GM12878 (cell line): ENCODE results near the gene EEIG2. TPM values are rescaled to one million over a fixed set of nuclear protein-coding genes. Genes with fewer than 3 reads are reported as not detected.

Source experiments
- CBFB ChIP-seq: IDR thresholded peaks from 2 replicates; pipeline ENCODE4 v1.6.1; 2016; ENCODE audit warnings: antibody characterized with exemption, low read depth
- CEBPB ChIP-seq, 2 experiments: fragments of 150-350 bp in 1 of 2; IDR thresholded peaks; 2 replicates each; pipeline ENCODE4 v1.6.1; 2012 to 2014; ENCODE audit warnings: low read depth in 2 of 2, low read length in 2 of 2, borderline replicate concordance in 1 of 2, inconsistent platforms in 1 of 2
- CHD4 ChIP-seq: fragments of 200-600 bp; sonication (generic); IDR thresholded peaks from 2 replicates; pipeline ENCODE4 v1.6.1; 2016; ENCODE audit warnings: mild to moderate bottlenecking
- JUNB ChIP-seq: IDR thresholded peaks from 2 replicates; pipeline ENCODE4 v1.6.1; 2016; ENCODE audit warnings: antibody characterized with exemption, mild to moderate bottlenecking
- LARP7 ChIP-seq: fragments of 450-650 bp; IDR thresholded peaks from 2 replicates; pipeline ENCODE4 v1.6.1; 2017; ENCODE audit warnings: mild to moderate bottlenecking
- RCOR1 ChIP-seq: conservative IDR thresholded peaks from 2 replicates; pipeline ENCODE4 v1.6.1; 2012; ENCODE audit warnings: low read depth, low read length, improper control_type of control experiment
- TARDBP ChIP-seq: IDR thresholded peaks from 2 replicates; pipeline ENCODE4 v1.6.1; 2016; ENCODE audit warnings: borderline replicate concordance
- TCF7 ChIP-seq: IDR thresholded peaks from 2 replicates; pipeline ENCODE4 v1.6.1; 2014; ENCODE audit warnings: antibody characterized with exemption, borderline replicate concordance
- polyA plus RNA-seq, 11 experiments: library from polyadenylated mRNA; depleted of rRNA in 4 of 11; unstranded in 6 of 11; stranded (reverse) in 5 of 11; fragments of >200 nt; fragmentation: Nextera tagmentation in 4 of 11; fragmentation: Illumina TruSeq in 1 of 11; extraction: Ambion mirVana in 4 of 11; extraction: Trizol in 1 of 11; gene quantifications; 1 replicate in 1 of 11; 2 replicates in 10 of 11; pipeline versions ENCODE4 v1.2.1 to v1.2.3, GENCODE V29; 2011 to 2016; ENCODE audit warnings: inconsistent platforms in 2 of 11, missing spikeins in 2 of 11, low read depth in 1 of 11
- total RNA-seq, 4 experiments: library from RNA; depleted of rRNA in 3 of 4; stranded (reverse); fragments of >200 nt in 3 of 4; fragmentation: Illumina TruSeq in 1 of 4; extraction: Trizol in 1 of 4; gene quantifications; 2 replicates each; pipeline versions ENCODE4 v1.2.1 to v1.2.3, GENCODE V29; 2013 to 2021
- TF ChIP-seq, protein P1 (sequence below): fragments of 450-650 bp; IDR thresholded peaks from 2 replicates; pipeline ENCODE4 v1.6.1; 2017; ENCODE audit warnings: borderline replicate concordance
- TF ChIP-seq, protein P2 (sequence below): fragments of 150-350 bp; IDR thresholded peaks from 2 replicates; pipeline ENCODE4 v1.6.1; 2016; ENCODE audit warnings: low read depth, low read length

EEIG2 gene
- total and polyA plus RNA-seq, 10 of the 15 experiments (the other 5 are each of a cell fraction or from before 2014, with no cell fraction given) = 1.4 to 17.2 (median 9.8) TPM

DNA sequence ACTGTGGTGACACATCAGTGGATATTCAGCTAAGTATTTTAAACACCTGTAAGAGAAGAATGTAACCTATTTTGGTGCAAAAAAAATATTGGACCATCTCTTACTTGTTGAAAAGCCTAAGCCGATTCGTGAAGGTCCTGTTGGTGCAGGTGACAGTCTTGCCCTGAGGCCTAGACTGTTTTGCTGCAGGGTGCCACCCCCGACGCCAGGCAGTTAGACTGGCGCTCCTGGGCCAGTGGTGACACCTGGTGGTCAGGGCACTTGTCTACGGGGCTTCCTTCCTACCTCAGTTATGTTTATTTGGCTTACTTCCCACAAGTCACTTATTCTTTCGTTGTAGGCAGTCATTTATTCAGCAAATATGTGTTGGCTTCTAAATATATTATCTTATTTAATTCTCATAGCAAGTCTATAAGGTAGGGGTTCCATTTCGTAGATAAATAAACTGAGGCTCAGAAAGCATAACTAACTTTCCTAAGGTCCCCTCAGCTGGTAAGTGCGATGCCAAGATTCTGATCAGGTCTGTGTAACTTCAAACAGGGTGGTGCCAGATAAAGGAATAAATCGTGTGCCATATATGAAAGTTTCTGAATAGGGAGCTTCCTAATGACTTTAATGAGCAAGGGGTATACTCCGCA is 1.9 kb downstream of the EEIG2 start (continued):
- TF ChIP-seq, protein P1, sequence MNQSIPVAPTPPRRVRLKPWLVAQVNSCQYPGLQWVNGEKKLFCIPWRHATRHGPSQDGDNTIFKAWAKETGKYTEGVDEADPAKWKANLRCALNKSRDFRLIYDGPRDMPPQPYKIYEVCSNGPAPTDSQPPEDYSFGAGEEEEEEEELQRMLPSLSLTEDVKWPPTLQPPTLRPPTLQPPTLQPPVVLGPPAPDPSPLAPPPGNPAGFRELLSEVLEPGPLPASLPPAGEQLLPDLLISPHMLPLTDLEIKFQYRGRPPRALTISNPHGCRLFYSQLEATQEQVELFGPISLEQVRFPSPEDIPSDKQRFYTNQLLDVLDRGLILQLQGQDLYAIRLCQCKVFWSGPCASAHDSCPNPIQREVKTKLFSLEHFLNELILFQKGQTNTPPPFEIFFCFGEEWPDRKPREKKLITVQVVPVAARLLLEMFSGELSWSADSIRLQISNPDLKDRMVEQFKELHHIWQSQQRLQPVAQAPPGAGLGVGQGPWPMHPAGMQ = no peak
- TF ChIP-seq LARP7 (no peak; the same call in 1 of the 2 replicates), CBFB (no peak), CEBPB (IDR thresholded peaks at IDR 0.05; ENCODE audit: borderline replicate concordance in 1 of 2, low read depth in 2 of 2, low read length in 2 of 2) (no peak), RCOR1 (no peak), CHD4 (no peak), TCF7 (no peak), TARDBP (no peak), JUNB (no peak)
- TF ChIP-seq, protein P2, sequence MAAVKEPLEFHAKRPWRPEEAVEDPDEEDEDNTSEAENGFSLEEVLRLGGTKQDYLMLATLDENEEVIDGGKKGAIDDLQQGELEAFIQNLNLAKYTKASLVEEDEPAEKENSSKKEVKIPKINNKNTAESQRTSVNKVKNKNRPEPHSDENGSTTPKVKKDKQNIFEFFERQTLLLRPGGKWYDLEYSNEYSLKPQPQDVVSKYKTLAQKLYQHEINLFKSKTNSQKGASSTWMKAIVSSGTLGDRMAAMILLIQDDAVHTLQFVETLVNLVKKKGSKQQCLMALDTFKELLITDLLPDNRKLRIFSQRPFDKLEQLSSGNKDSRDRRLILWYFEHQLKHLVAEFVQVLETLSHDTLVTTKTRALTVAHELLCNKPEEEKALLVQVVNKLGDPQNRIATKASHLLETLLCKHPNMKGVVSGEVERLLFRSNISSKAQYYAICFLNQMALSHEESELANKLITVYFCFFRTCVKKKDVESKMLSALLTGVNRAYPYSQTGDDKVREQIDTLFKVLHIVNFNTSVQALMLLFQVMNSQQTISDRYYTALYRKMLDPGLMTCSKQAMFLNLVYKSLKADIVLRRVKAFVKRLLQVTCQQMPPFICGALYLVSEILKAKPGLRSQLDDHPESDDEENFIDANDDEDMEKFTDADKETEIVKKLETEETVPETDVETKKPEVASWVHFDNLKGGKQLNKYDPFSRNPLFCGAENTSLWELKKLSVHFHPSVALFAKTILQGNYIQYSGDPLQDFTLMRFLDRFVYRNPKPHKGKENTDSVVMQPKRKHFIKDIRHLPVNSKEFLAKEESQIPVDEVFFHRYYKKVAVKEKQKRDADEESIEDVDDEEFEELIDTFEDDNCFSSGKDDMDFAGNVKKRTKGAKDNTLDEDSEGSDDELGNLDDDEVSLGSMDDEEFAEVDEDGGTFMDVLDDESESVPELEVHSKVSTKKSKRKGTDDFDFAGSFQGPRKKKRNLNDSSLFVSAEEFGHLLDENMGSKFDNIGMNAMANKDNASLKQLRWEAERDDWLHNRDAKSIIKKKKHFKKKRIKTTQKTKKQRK = no peak
